ENCODE results near the gene XPOT.

The XPOT gene

GRCh38 chr12:64491718-64492117, 87.5 kb downstream of the XPOT start:
- TF ChIP-seq, protein P1, sequence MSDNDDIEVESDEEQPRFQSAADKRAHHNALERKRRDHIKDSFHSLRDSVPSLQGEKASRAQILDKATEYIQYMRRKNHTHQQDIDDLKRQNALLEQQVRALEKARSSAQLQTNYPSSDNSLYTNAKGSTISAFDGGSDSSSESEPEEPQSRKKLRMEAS (IDR thresholded peaks at IDR 0.05): no peak
- TF ChIP-seq EGR1 (IDR thresholded peaks at IDR 0.05) (no peak), FOXM1 (IDR thresholded peaks at IDR 0.05; ENCODE audit: borderline replicate concordance, low read depth) (no peak), TEAD4 (IDR thresholded peaks at IDR 0.05) (no peak)

GRCh38 chr12:64493513-64493912, 89.3 kb downstream of the XPOT start:
- TF ChIP-seq, protein P1 (IDR thresholded peaks at IDR 0.05): no peak
- TF ChIP-seq NFIC (IDR thresholded peaks at IDR 0.05): no peak
- TF ChIP-seq, protein P2, sequence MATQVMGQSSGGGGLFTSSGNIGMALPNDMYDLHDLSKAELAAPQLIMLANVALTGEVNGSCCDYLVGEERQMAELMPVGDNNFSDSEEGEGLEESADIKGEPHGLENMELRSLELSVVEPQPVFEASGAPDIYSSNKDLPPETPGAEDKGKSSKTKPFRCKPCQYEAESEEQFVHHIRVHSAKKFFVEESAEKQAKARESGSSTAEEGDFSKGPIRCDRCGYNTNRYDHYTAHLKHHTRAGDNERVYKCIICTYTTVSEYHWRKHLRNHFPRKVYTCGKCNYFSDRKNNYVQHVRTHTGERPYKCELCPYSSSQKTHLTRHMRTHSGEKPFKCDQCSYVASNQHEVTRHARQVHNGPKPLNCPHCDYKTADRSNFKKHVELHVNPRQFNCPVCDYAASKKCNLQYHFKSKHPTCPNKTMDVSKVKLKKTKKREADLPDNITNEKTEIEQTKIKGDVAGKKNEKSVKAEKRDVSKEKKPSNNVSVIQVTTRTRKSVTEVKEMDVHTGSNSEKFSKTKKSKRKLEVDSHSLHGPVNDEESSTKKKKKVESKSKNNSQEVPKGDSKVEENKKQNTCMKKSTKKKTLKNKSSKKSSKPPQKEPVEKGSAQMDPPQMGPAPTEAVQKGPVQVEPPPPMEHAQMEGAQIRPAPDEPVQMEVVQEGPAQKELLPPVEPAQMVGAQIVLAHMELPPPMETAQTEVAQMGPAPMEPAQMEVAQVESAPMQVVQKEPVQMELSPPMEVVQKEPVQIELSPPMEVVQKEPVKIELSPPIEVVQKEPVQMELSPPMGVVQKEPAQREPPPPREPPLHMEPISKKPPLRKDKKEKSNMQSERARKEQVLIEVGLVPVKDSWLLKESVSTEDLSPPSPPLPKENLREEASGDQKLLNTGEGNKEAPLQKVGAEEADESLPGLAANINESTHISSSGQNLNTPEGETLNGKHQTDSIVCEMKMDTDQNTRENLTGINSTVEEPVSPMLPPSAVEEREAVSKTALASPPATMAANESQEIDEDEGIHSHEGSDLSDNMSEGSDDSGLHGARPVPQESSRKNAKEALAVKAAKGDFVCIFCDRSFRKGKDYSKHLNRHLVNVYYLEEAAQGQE (IDR thresholded peaks at IDR 0.05; ENCODE audit: low read depth): no peak
- TF ChIP-seq CEBPB (IDR thresholded peaks at IDR 0.05): no peak
- TF ChIP-seq CREB1 (IDR thresholded peaks at IDR 0.05; ENCODE audit: low read depth): no peak
- no peak for TF ChIP-seq TEAD4 (IDR thresholded peaks at IDR 0.05)
- no peak for TF ChIP-seq USF1 (IDR thresholded peaks at IDR 0.05)
- no peak for TF ChIP-seq YY1 (IDR thresholded peaks at IDR 0.05; ENCODE audit: low read depth)
- no peak for TF ChIP-seq TCF12 (IDR thresholded peaks at IDR 0.05; ENCODE audit: low read depth)
- no peak for TF ChIP-seq TAF1 (IDR thresholded peaks at IDR 0.05; ENCODE audit: low read depth)
- TF ChIP-seq EP300 (IDR thresholded peaks at IDR 0.05; ENCODE audit: borderline replicate concordance): no peak
- no peak for TF ChIP-seq RAD21 (IDR thresholded peaks at IDR 0.05; ENCODE audit: low read depth)
- no peak for TF ChIP-seq FOXM1 (IDR thresholded peaks at IDR 0.05; ENCODE audit: borderline replicate concordance, low read depth)
- no peak for TF ChIP-seq ZBTB7A (IDR thresholded peaks at IDR 0.05; ENCODE audit: low read depth)
- no peak for TF ChIP-seq EGR1 (IDR thresholded peaks at IDR 0.05)

DNA sequence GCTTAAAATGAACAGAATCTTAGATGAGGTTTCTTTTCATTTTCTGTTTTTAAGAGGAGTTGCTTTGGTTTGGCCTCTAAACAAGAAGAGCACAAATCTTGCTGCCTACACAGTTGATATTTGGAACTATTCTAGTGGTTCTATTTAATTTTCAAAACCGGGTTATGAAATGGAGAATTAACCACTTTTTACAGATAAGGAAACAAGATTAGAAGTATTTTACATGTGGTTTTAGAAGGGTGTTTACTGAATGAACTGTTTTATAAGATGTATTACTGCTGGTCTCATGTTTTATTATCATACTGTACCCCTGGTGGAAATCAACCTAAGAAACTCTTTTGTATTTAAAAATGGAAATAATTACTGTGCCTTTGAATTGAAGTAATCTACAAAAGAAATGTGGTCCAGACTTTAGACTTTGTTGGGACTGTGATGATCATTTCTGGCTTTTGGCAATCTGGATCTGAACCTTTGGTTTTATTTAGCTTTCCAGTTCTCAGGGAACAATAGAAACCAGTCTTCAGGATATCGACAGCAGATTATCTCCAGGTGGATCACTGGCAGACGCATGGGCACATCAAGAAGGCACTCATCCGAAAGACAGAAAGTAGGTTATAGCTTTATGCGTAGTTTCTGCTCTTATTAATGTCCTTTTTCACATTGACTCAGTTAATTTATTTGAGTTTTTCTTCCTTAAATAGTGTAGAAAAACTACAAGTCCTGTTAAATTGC, 91.0 kb downstream of the XPOT start:
- no peak for TF ChIP-seq CREB1 (IDR thresholded peaks at IDR 0.05; ENCODE audit: low read depth)
- TF ChIP-seq TCF12 (IDR thresholded peaks at IDR 0.05; ENCODE audit: low read depth): no peak
- TF ChIP-seq YY1 (IDR thresholded peaks at IDR 0.05; ENCODE audit: low read depth): no peak
- TF ChIP-seq, protein P1 (IDR thresholded peaks at IDR 0.05): no peak
- TF ChIP-seq TAF1 (IDR thresholded peaks at IDR 0.05; ENCODE audit: low read depth): no peak
- TF ChIP-seq EP300 (IDR thresholded peaks at IDR 0.05; ENCODE audit: borderline replicate concordance): no peak
- no peak for TF ChIP-seq RAD21 (IDR thresholded peaks at IDR 0.05; ENCODE audit: low read depth)
- no peak for TF ChIP-seq CEBPB (IDR thresholded peaks at IDR 0.05)
- TF ChIP-seq FOXM1 (IDR thresholded peaks at IDR 0.05; ENCODE audit: borderline replicate concordance, low read depth): no peak
- no peak for TF ChIP-seq TEAD4 (IDR thresholded peaks at IDR 0.05)
- TF ChIP-seq, protein P2 (IDR thresholded peaks at IDR 0.05; ENCODE audit: low read depth): no peak
- no peak for TF ChIP-seq NFIC (IDR thresholded peaks at IDR 0.05)
- TF ChIP-seq USF1 (IDR thresholded peaks at IDR 0.05): no peak

- TF ChIP-seq FOXM1 (IDR thresholded peaks at IDR 0.05; ENCODE audit: borderline replicate concordance, low read depth) (no peak), RAD21 (IDR thresholded peaks at IDR 0.05; ENCODE audit: low read depth) (no peak), EP300 (IDR thresholded peaks at IDR 0.05; ENCODE audit: borderline replicate concordance) (no peak), CEBPB (IDR thresholded peaks at IDR 0.05) (no peak), EGR1 (IDR thresholded peaks at IDR 0.05) (no peak), USF1 (IDR thresholded peaks at IDR 0.05) (no peak), NFIC (IDR thresholded peaks at IDR 0.05) (no peak), TAF1 (IDR thresholded peaks at IDR 0.05; ENCODE audit: low read depth) (no peak)
- TF ChIP-seq, protein P1 (IDR thresholded peaks at IDR 0.05): no peak
- TF ChIP-seq, protein P2 (IDR thresholded peaks at IDR 0.05; ENCODE audit: low read depth): no peak
Measured at GRCh38 chr12:64496839-64497400, 92.7 kb downstream of the XPOT start.

Measured in Ishikawa (cell line).